Measurements from ENCODE around the gene FAM72D. TPM values are rescaled to one million over a fixed set of nuclear protein-coding genes. Genes with fewer than 3 reads are reported as not detected.
A peak's percentile ranks its signal among the peaks of the same experiment; 100 is the strongest.
"Not testable (repeated sequence)": the region's sequence is repeated elsewhere in the genome, so short reads cannot be mapped to it uniquely, and the experiment has no call there.

Gene FAM72D
- total and polyA plus RNA-seq, 5 donors: 0.09 to 0.37 (median 0.24) TPM

- under 1% methylated on average over 24 of the region's 47 CpGs for WGBS
These were observed 2.1 kb upstream of the FAM72D start for GRCh38 chr1:145093517-145094149.

GRCh38 chr1:145094655-145095211 lies 1.0 kb upstream of the FAM72D start:
- H3K27ac ChIP-seq (ENCODE audit: low read length): peak overlapping the region; percentile 67

More at GRCh38 chr1:145093517-145094149, 2.1 kb upstream of the FAM72D start:
- intact Hi-C loops (cut with DNase I); H3K4me1 ChIP-seq (ENCODE audit: control insufficient read depth, insufficient read depth, low read length); H3K27me3 ChIP-seq (ENCODE audit: control insufficient read depth, insufficient read depth); H3K27ac ChIP-seq (ENCODE audit: low read length); H3K9me3 ChIP-seq (ENCODE audit: control insufficient read depth, low read length): not testable (repeated sequence)
- DNase-seq (peak; percentile 81 to 89 (median 83)), ATAC-seq (peak in 1 of 2 donors; percentile 0)
- H3K4me3 ChIP-seq (ENCODE audit: low read length): peak overlapping the region; percentile 39

GRCh38 chr1:145101725-145102124 lies 6.0 kb downstream of the FAM72D start:
- H3K4me3 ChIP-seq (ENCODE audit: low read length); H3K27me3 ChIP-seq (ENCODE audit: control insufficient read depth, insufficient read depth); ATAC-seq; intact Hi-C loops (cut with DNase I); H3K9me3 ChIP-seq (ENCODE audit: control insufficient read depth, low read length); DNase-seq; H3K4me1 ChIP-seq (ENCODE audit: control insufficient read depth, insufficient read depth, low read length); H3K27ac ChIP-seq (ENCODE audit: low read length): not testable (repeated sequence)
- 100% methylated on average over 1 of the region's 1 CpG for WGBS

More at GRCh38 chr1:145094655-145095211, 1.0 kb upstream of the FAM72D start:
- H3K9me3 ChIP-seq (ENCODE audit: control insufficient read depth, low read length); H3K4me1 ChIP-seq (ENCODE audit: control insufficient read depth, insufficient read depth, low read length); H3K27me3 ChIP-seq (ENCODE audit: control insufficient read depth, insufficient read depth); intact Hi-C loops (cut with DNase I): not testable (repeated sequence)
- H3K4me3 ChIP-seq (ENCODE audit: low read length): peak overlapping the region; percentile 31
- peak; percentile 65 to 72 for ATAC-seq
- peak; percentile 28 to 73 (median 61) for DNase-seq
- under 1% methylated on average over 10 of the region's 46 CpGs for WGBS

GRCh38 chr1:145103294-145103693 lies 7.5 kb downstream of the FAM72D start:
- H3K27ac ChIP-seq (ENCODE audit: low read length); DNase-seq; H3K9me3 ChIP-seq (ENCODE audit: control insufficient read depth, low read length); H3K4me1 ChIP-seq (ENCODE audit: control insufficient read depth, insufficient read depth, low read length); intact Hi-C loops (cut with DNase I); ATAC-seq; H3K27me3 ChIP-seq (ENCODE audit: control insufficient read depth, insufficient read depth); H3K4me3 ChIP-seq (ENCODE audit: low read length): not testable (repeated sequence)
- WGBS: no CpG with 5 or more reads among the region's 2 CpGs

- ATAC-seq; H3K27ac ChIP-seq (ENCODE audit: low read length); DNase-seq; H3K9me3 ChIP-seq (ENCODE audit: control insufficient read depth, low read length); H3K4me1 ChIP-seq (ENCODE audit: control insufficient read depth, insufficient read depth, low read length); intact Hi-C loops (cut with DNase I); H3K4me3 ChIP-seq (ENCODE audit: low read length); H3K27me3 ChIP-seq (ENCODE audit: control insufficient read depth, insufficient read depth): not testable (repeated sequence)
- WGBS: no CpG with 5 or more reads among the region's 3 CpGs
These were observed 15.9 kb downstream of the FAM72D start for GRCh38 chr1:145111674-145112073.

GRCh38 chr1:145112703-145113102 lies 16.9 kb downstream of the FAM72D start:
- ATAC-seq; H3K9me3 ChIP-seq (ENCODE audit: control insufficient read depth, low read length); DNase-seq; intact Hi-C loops (cut with DNase I); H3K27me3 ChIP-seq (ENCODE audit: control insufficient read depth, insufficient read depth); H3K4me1 ChIP-seq (ENCODE audit: control insufficient read depth, insufficient read depth, low read length); H3K27ac ChIP-seq (ENCODE audit: low read length); H3K4me3 ChIP-seq (ENCODE audit: low read length): not testable (repeated sequence)
- no CpG with 5 or more reads among the region's 3 CpGs for WGBS

- H3K27me3 ChIP-seq (ENCODE audit: control insufficient read depth, insufficient read depth); H3K4me1 ChIP-seq (ENCODE audit: control insufficient read depth, insufficient read depth, low read length); DNase-seq; H3K9me3 ChIP-seq (ENCODE audit: control insufficient read depth, low read length); intact Hi-C loops (cut with DNase I); H3K4me3 ChIP-seq (ENCODE audit: low read length); ATAC-seq; H3K27ac ChIP-seq (ENCODE audit: low read length): not testable (repeated sequence)
- WGBS: no CpG with 5 or more reads among the region's 1 CpG
These were observed 18.8 kb downstream of the FAM72D start for GRCh38 chr1:145114560-145115057.

GRCh38 chr1:145115587-145116493 lies 20.1 kb downstream of the FAM72D start:
- DNase-seq; H3K27me3 ChIP-seq (ENCODE audit: control insufficient read depth, insufficient read depth); H3K9me3 ChIP-seq (ENCODE audit: control insufficient read depth, low read length); H3K4me1 ChIP-seq (ENCODE audit: control insufficient read depth, insufficient read depth, low read length); H3K4me3 ChIP-seq (ENCODE audit: low read length); intact Hi-C loops (cut with DNase I); H3K27ac ChIP-seq (ENCODE audit: low read length): not testable (repeated sequence)
- peak; percentile 50 to 66 for ATAC-seq
- WGBS: no CpG with 5 or more reads among the region's 6 CpGs

- H3K4me1 ChIP-seq (ENCODE audit: control insufficient read depth, insufficient read depth, low read length); ATAC-seq; DNase-seq; H3K4me3 ChIP-seq (ENCODE audit: low read length); intact Hi-C loops (cut with DNase I); H3K27ac ChIP-seq (ENCODE audit: low read length); H3K9me3 ChIP-seq (ENCODE audit: control insufficient read depth, low read length); H3K27me3 ChIP-seq (ENCODE audit: control insufficient read depth, insufficient read depth): not testable (repeated sequence)
- WGBS: no CpG with 5 or more reads among the region's 3 CpGs
These were observed 24.1 kb downstream of the FAM72D start for GRCh38 chr1:145119842-145120241.

- WGBS: no CpG with 5 or more reads among the region's 7 CpGs
- H3K27ac ChIP-seq (ENCODE audit: low read length); DNase-seq; H3K9me3 ChIP-seq (ENCODE audit: control insufficient read depth, low read length); H3K27me3 ChIP-seq (ENCODE audit: control insufficient read depth, insufficient read depth); intact Hi-C loops (cut with DNase I); H3K4me1 ChIP-seq (ENCODE audit: control insufficient read depth, insufficient read depth, low read length); H3K4me3 ChIP-seq (ENCODE audit: low read length): not testable (repeated sequence)
- peak; percentile 44 to 60 for ATAC-seq
These were observed 26.7 kb downstream of the FAM72D start for GRCh38 chr1:145122344-145123061.

Measured in right cardiac atrium (tissue), 5 donors.